HCT116 (cell line): ENCODE results near the gene DNAAF1. TPM values are rescaled to one million over a fixed set of nuclear protein-coding genes. Genes with fewer than 3 reads are reported as not detected.

Experiments
- ATAC-seq: fragments of 200-7000 bp; cut with Tn5 transposase; 2 replicates; pipeline ENCODE4 v1.9.1; 2020; ENCODE audit warnings: mild to moderate bottlenecking, moderate library complexity
- BruUV-seq: library from RNA; stranded (reverse); fragments of 400-500 nt; replicated peaks from 2 replicates; lab custom pipeline; 2021; lab: Mats Ljungman, UMichigan
- CTCF ChIA-PET: fragments of 300-600 bp; sonication (Branson Sonifier 250); formaldehyde crosslinking; loops from one replicate; lab custom pipeline; 2021; ENCODE audit warnings: antibody characterized with exemption; lab: Charles Lee
- POLR2A ChIA-PET: fragments of 300-600, 350-600 bp; sonication (Branson Sonifier 250); formaldehyde crosslinking; loops from one replicate; lab custom pipeline; 2021; ENCODE audit warnings: antibody characterized with exemption; lab: Charles Lee
- RAD21 ChIA-PET, 2 experiments: fragments of 300-600 bp; sonication (Branson Sonifier 250); formaldehyde crosslinking; loops; one replicate each; lab custom pipeline; 2023; ENCODE audit warnings: low total read pairs in 2 of 2; ENCODE audit not compliant: uncharacterized antibody in 2 of 2, unreplicated experiment in 2 of 2, low non-redundant PET in 1 of 2; lab: Charles Lee
- DNase-seq: peaks from one replicate; pipeline ENCODE4 v3.0.0-alpha.2; 2010; ENCODE audit warnings: low read depth, low spot score
- H2AFZ ChIP-seq: fragments of 200-600 bp; shearing (Covaris generic), sonication (generic); 2 replicates; pipeline ENCODE4 v1.6.1; 2017; ENCODE audit warnings: low read depth, mixed run types, mixed read lengths, antibody characterized with exemption, low read length; ENCODE audit not compliant: poor library complexity, severe bottlenecking
- H3K27ac ChIP-seq: 2 replicates; pipeline ENCODE4 v1.5.1; 2012; ENCODE audit warnings: low read depth, low read length
- H3K27me3 ChIP-seq: fragments of 200-600 bp; sonication (generic); 2 replicates; pipeline ENCODE4 v1.6.1; 2016; ENCODE audit warnings: mixed run types, low read length, mixed read lengths; ENCODE audit not compliant: insufficient read depth
- H3K36me3 ChIP-seq, 2 experiments: fragments of 200-500 bp in 1 of 2; fragments of 200-600 bp in 1 of 2; sonication (Bioruptor generic) in 1 of 2; sonication (generic) in 1 of 2; 2 replicates each; pipeline versions ENCODE4 v1.5.1 to v1.6.1; 2014 to 2016; ENCODE audit warnings: low read length in 2 of 2, inconsistent platforms in 1 of 2, mixed read lengths in 1 of 2, mixed run types in 1 of 2; ENCODE audit not compliant: insufficient read depth in 2 of 2, control insufficient read depth in 1 of 2
- H3K4me1 ChIP-seq, 2 experiments: fragments of 200-600 bp in 1 of 2; sonication (generic) in 1 of 2; 2 replicates each; pipeline versions ENCODE4 v1.5.1 to v1.6.1; 2012 to 2017; ENCODE audit warnings: low read length in 2 of 2, inconsistent platforms in 1 of 2, mild to moderate bottlenecking in 1 of 2, mixed read lengths in 1 of 2, mixed run types in 1 of 2, moderate library complexity in 1 of 2; ENCODE audit not compliant: insufficient read depth in 2 of 2, control insufficient read depth in 1 of 2
- H3K4me2 ChIP-seq: fragments of 200-600 bp; sonication (generic); 2 replicates; pipeline ENCODE4 v1.6.1; 2017; ENCODE audit warnings: mixed run types, low read length, mixed read lengths
- H3K4me3 ChIP-seq, 2 experiments: fragments of 200-600 bp in 1 of 2; sonication (generic) in 1 of 2; replicated peaks in 1 of 2; 2 replicates each; pipeline ENCODE4 v1.5.1; 2011 to 2016; ENCODE audit warnings: low read length in 2 of 2, control low read depth in 1 of 2, low read depth in 1 of 2, mild to moderate bottlenecking in 1 of 2, mixed read lengths in 1 of 2, mixed run types in 1 of 2
- H3K79me2 ChIP-seq: fragments of 200-600 bp; sonication (generic); 2 replicates; pipeline ENCODE4 v1.6.1; 2017; ENCODE audit warnings: mild to moderate bottlenecking, mixed run types, low read length, moderate library complexity, mixed read lengths; ENCODE audit not compliant: insufficient read depth
- H3K9ac ChIP-seq: fragments of 200-600 bp; sonication (generic); 2 replicates; pipeline ENCODE4 v1.6.1; 2016; ENCODE audit warnings: low read length, mixed read lengths
- H3K9me2 ChIP-seq: fragments of 200-600 bp; sonication (generic), shearing (Covaris generic); 2 replicates; pipeline ENCODE4 v1.6.1; 2017; ENCODE audit warnings: mixed run types, mild to moderate bottlenecking, moderate library complexity; ENCODE audit not compliant: insufficient read depth
- H3K9me3 ChIP-seq, 2 experiments: fragments of 200-500 bp in 1 of 2; fragments of 200-600 bp in 1 of 2; sonication (Bioruptor generic) in 1 of 2; sonication (generic) in 1 of 2; 2 replicates each; pipeline ENCODE4 v1.6.1; 2014 to 2017; ENCODE audit warnings: low read length in 2 of 2, mixed read lengths in 2 of 2, inconsistent platforms in 1 of 2, low read depth in 1 of 2, mild to moderate bottlenecking in 1 of 2, mixed run types in 1 of 2, moderate library complexity in 1 of 2; ENCODE audit not compliant: control insufficient read depth in 1 of 2, insufficient read depth in 1 of 2
- H4K20me1 ChIP-seq: fragments of 200-600 bp; sonication (generic), shearing (Covaris generic); 2 replicates; pipeline ENCODE4 v1.6.1; 2017; ENCODE audit warnings: mixed run types, mild to moderate bottlenecking, moderate library complexity; ENCODE audit not compliant: insufficient read depth
- CBX3 ChIP-seq: IDR thresholded peaks from 2 replicates; pipeline ENCODE4 v1.6.1; 2012; ENCODE audit warnings: low read depth
- EZH2phosphoT487 ChIP-seq: fragments of 200-600 bp; IDR thresholded peaks from 2 replicates; pipeline ENCODE4 v1.6.1; 2018; ENCODE audit warnings: antibody characterized with exemption, borderline replicate concordance
- JUND ChIP-seq: IDR thresholded peaks from 2 replicates; pipeline ENCODE4 v1.6.1; 2012
- RAD21 ChIP-seq: IDR thresholded peaks from 2 replicates; pipeline ENCODE4 v1.6.1; 2012; ENCODE audit warnings: low read depth, mild to moderate bottlenecking
- SRF ChIP-seq: IDR thresholded peaks from 2 replicates; pipeline ENCODE4 v1.6.1; 2012; ENCODE audit warnings: low read depth
- YY1 ChIP-seq: IDR thresholded peaks from 2 replicates; pipeline ENCODE4 v1.6.1; 2011; ENCODE audit warnings: low read length, low read depth, moderate library complexity, mild to moderate bottlenecking; ENCODE audit not compliant: insufficient replicate concordance; ENCODE audit errors: extremely low read depth
- ZFX ChIP-seq: fragments of 450-650 bp; IDR thresholded peaks from 2 replicates; pipeline ENCODE4 v1.6.1; 2017
- ZNF274 ChIP-seq: fragments of 200-500 bp; sonication (Bioruptor generic); IDR thresholded peaks from 2 replicates; pipeline ENCODE4 v1.6.1; 2014; ENCODE audit warnings: mild to moderate bottlenecking, low read depth, low read length, inconsistent platforms
- intact Hi-C: fragments of 100-400 bp; cut with micrococcal nuclease; formaldehyde crosslinking; loops from 2 replicates; pipeline ENCODE4 v1.10.0; 2022
- total RNA-seq: library from RNA; stranded (reverse); gene quantifications from one replicate; pipeline ENCODE4 v1.2.1, GENCODE V29; 2021; ENCODE audit not compliant: unreplicated experiment
- TF ChIP-seq, protein P1 (sequence below), 3 experiments: fragments of 200-600 bp in 1 of 3; sonication (generic) in 1 of 3; IDR thresholded peaks in 2 of 3; conservative IDR thresholded peaks in 1 of 3; 2 replicates each; pipeline ENCODE4 v1.5.1; 2012 to 2017; ENCODE audit warnings: low read depth in 2 of 3, low read length in 2 of 3, antibody characterized with exemption in 1 of 3, borderline replicate concordance in 1 of 3, control low read depth in 1 of 3, mild to moderate bottlenecking in 1 of 3, mixed read lengths in 1 of 3, mixed run types in 1 of 3, moderate library complexity in 1 of 3; ENCODE audit not compliant: insufficient read depth in 1 of 3

The DNAAF1 gene
- total RNA-seq, 1 experiment from 2014 or later = 0.30 TPM

- Histone ChIP-seq H3K36me3 (peaks cover 6 to 7% of the 10 kb centered on the region in 2 experiments; a peak in 2 of 4 replicates), H3K27ac (no peak overlapping the region), H3K4me3 (no peak overlapping the region), H3K79me2 (no peaks in the 10 kb centered on the region), H4K20me1 (no peaks in the 10 kb centered on the region), H3K9ac (no peak overlapping the region), H3K4me2 (no peak overlapping the region), H3K27me3 (no peaks in the 10 kb centered on the region), H2AFZ (no peak overlapping the region), H3K4me1 (peaks cover 0 to 18% of the 10 kb centered on the region in 2 experiments; a peak in 3 of 4 replicates), H3K9me3 (no peaks in the 10 kb centered on the region), H3K9me2 (no peaks in the 10 kb centered on the region)
- ChIA-PET RAD21 (no interaction called here), CTCF (interaction anchor here (1.4 kb wide), 1 partner anchor 13 kb away, joined by 3 read pairs; the partner anchor contains the start of gene TAF1C), POLR2A (no interaction called here)
- intact Hi-C loops = no loop called here
- ATAC-seq (no peak), DNase-seq (no peak)
- BruUV-seq = TSS peak; percentile 18
- TF ChIP-seq SRF (no peak), EZH2phosphoT487 (no peak), CBX3 (no peak), JUND (no peak), ZFX (no peak), ZNF274 (no peak), YY1 (no peak), RAD21 (no peak)
Observed at GRCh38 chr16:84174396-84174795, 29.3 kb downstream of the DNAAF1 start.

DNA sequence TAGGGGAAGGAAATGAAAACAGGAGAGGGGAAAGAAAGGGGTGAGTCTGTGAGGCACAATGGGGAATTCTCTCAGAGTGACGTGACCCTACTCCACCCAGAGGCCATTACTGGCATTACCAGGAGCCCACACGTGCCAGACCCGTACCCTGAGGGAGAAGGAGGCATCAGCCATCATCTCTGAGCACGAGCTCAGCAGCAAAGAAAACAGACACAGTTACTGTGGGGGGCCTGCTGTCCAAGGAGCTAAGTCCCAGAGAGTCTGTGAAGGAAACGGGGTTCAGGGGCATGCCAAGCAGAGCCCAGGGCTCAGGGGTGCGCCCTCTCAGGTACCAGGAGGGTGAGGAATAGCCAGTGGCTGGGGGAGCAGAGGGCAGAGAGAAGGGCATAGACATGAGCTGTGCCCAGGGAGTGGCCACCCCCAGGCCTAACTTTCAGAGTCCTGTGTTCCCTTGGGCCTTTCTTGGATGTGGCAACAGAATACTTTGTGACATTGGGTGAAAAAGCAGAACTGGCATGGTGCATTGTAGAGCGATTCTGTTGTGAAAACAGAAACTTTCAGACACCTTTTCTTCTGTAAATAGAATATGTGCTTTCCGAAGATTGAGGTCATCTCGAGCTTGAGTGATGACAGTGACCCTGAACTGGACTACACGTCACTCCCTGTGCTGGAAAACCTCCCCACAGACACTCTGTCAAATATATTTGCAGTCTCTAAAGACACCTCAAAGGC is 30.4 kb downstream of the DNAAF1 start:
- ATAC-seq = peak; percentile 49
- H3K9me3 ChIP-seq = no peaks in the 10 kb centered on the region
- H3K27ac ChIP-seq = no peak overlapping the region
- ChIA-PET CTCF (interaction anchor here (1.4 to 3.6 kb wide), 2 partner anchors 11 kb away, joined by 3 to 16 read pairs; partner anchors contain the start of gene TAF1C), POLR2A (interaction anchor here (1.5 kb wide), 1 partner anchor 12 kb away, joined by 3 read pairs; the partner anchor contains the start of gene TAF1C)
- H3K79me2 ChIP-seq = no peaks in the 10 kb centered on the region
- H2AFZ ChIP-seq = no peak overlapping the region
- no peak overlapping the region for H3K4me2 ChIP-seq
- no peak for DNase-seq
- no TSS peak for BruUV-seq
- no peaks in the 10 kb centered on the region for H3K9me2 ChIP-seq
- intact Hi-C loops = no loop called here
- H3K4me1 ChIP-seq = peaks cover 0 to 18% of the 10 kb centered on the region in 2 experiments; a peak in 3 of 4 replicates
- H3K27me3 ChIP-seq = no peaks in the 10 kb centered on the region
- no peak for TF ChIP-seq ZFX
- TF ChIP-seq, protein P1, sequence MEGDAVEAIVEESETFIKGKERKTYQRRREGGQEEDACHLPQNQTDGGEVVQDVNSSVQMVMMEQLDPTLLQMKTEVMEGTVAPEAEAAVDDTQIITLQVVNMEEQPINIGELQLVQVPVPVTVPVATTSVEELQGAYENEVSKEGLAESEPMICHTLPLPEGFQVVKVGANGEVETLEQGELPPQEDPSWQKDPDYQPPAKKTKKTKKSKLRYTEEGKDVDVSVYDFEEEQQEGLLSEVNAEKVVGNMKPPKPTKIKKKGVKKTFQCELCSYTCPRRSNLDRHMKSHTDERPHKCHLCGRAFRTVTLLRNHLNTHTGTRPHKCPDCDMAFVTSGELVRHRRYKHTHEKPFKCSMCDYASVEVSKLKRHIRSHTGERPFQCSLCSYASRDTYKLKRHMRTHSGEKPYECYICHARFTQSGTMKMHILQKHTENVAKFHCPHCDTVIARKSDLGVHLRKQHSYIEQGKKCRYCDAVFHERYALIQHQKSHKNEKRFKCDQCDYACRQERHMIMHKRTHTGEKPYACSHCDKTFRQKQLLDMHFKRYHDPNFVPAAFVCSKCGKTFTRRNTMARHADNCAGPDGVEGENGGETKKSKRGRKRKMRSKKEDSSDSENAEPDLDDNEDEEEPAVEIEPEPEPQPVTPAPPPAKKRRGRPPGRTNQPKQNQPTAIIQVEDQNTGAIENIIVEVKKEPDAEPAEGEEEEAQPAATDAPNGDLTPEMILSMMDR (IDR thresholded peaks at IDR 0.05 in 2 of 3, conservative IDR thresholded peaks at IDR 0.05 in 1 of 3; ENCODE audit: borderline replicate concordance in 1 of 3, insufficient read depth in 1 of 3, low read depth in 2 of 3, low read length in 2 of 3) = 0 out of 6 replicates have a peak, but pooled peaks of 1 of the 3 experiments have one; percentile 3
- TF ChIP-seq, all 23 proteins: peak for 1
- no peak overlapping the region for H3K4me3 ChIP-seq
- RAD21 ChIA-PET = no interaction called here
- no peaks in the 10 kb centered on the region for H4K20me1 ChIP-seq
- H3K9ac ChIP-seq = no peak overlapping the region
- H3K36me3 ChIP-seq = peaks cover 10 to 12% of the 10 kb centered on the region in 2 experiments; a peak in 3 of 4 replicates
